ENCODE measurements around the gene C2CD2.

Gene C2CD2

GRCh38 chr21:41881051-41881450, 72.8 kb downstream of the C2CD2 start:
- no peak for DNase-seq

GRCh38 chr21:41880153-41880552, 73.7 kb downstream of the C2CD2 start:
- no peak for DNase-seq

GRCh38 chr21:41879190-41879998, 74.4 kb downstream of the C2CD2 start, which contains the start of gene PRDM15:
Gene PRDM15 (minus strand): TSS chr21:41879344. CDS start chr21:41860363, 18,981 bp downstream.
- DNase-seq, result peak; percentile 64 to 81

GRCh38 chr21:41878831-41879189, 75.0 kb downstream of the C2CD2 start:
- DNase-seq, result peak; percentile 75 to 85

- peak; percentile 22 to 38 for DNase-seq
Observed at GRCh38 chr21:41877901-41878830, 75.7 kb downstream of the C2CD2 start.

GRCh38 chr21:41876928-41877652, 76.7 kb downstream of the C2CD2 start:
- no peak for DNase-seq

- DNase-seq, result no peak
Observed at GRCh38 chr21:41876396-41876795, 77.4 kb downstream of the C2CD2 start.

- no peak for DNase-seq
Observed at GRCh38 chr21:41875086-41875485, 78.7 kb downstream of the C2CD2 start.

GRCh38 chr21:41874611-41875010, 79.2 kb downstream of the C2CD2 start:
- DNase-seq, result no peak

GRCh38 chr21:41873426-41873825, 80.4 kb downstream of the C2CD2 start:
- no peak for DNase-seq

GRCh38 chr21:41873005-41873404, 80.8 kb downstream of the C2CD2 start:
- DNase-seq, result no peak

- no peak for DNase-seq
Observed at GRCh38 chr21:41871293-41872030, 82.4 kb downstream of the C2CD2 start.

- DNase-seq, result no peak
Observed at GRCh38 chr21:41869771-41870170, 84.0 kb downstream of the C2CD2 start.

GRCh38 chr21:41868062-41868710, 85.6 kb downstream of the C2CD2 start:
- no peak for DNase-seq

- no peak for DNase-seq
Observed at GRCh38 chr21:41867313-41867712, 86.5 kb downstream of the C2CD2 start.

- DNase-seq, result no peak
Observed at GRCh38 chr21:41866274-41866809, 87.5 kb downstream of the C2CD2 start.

- no peak for DNase-seq
Observed at GRCh38 chr21:41865002-41865777, 88.6 kb downstream of the C2CD2 start.

GRCh38 chr21:41864311-41865001, 89.4 kb downstream of the C2CD2 start:
- DNase-seq, result no peak

GRCh38 chr21:41863439-41863740, 90.4 kb downstream of the C2CD2 start:
- no peak for DNase-seq

- no peak for DNase-seq
Observed at GRCh38 chr21:41861987-41862386, 91.8 kb downstream of the C2CD2 start.

Data from CD4-positive, alpha-beta T cell treated with Interleukin-4 for 1 hour (primary cell).